HL-60 (cell line): ENCODE data around the gene SIGLEC6.
A peak's percentile ranks its signal among the peaks of the same experiment; 100 is the strongest.

Source experiments
- DNase-seq, 2 experiments: peaks; one replicate each; pipeline ENCODE4 v3.0.0-alpha.2; 2010 to 2020; ENCODE audit warnings: low read depth in 1 of 2, low spot score in 1 of 2
- H3K27ac ChIP-seq: fragments of 250-450 bp; sonication (Bioruptor Pico); replicated peaks from 2 replicates; pipeline ENCODE4 v1.5.1; 2020; ENCODE audit warnings: mild to moderate bottlenecking, moderate library complexity
- H3K27me3 ChIP-seq: fragments of 250-450 bp; sonication (Bioruptor Pico); 2 replicates; pipeline ENCODE4 v1.5.1; 2021; ENCODE audit warnings: mild to moderate bottlenecking, moderate library complexity; ENCODE audit not compliant: insufficient read depth, poor library complexity, severe bottlenecking
- H3K4me3 ChIP-seq: replicated peaks from 2 replicates; pipeline ENCODE4 v1.5.1; 2011; ENCODE audit warnings: mild to moderate bottlenecking, control low read depth, low read length; ENCODE audit not compliant: insufficient read depth
- CTCF ChIP-seq: IDR thresholded peaks from one replicate; pipeline ENCODE4 v1.5.1; 2011; ENCODE audit warnings: low read length, control low read depth, inconsistent platforms; ENCODE audit not compliant: insufficient read depth
- GABPA ChIP-seq: IDR thresholded peaks from 2 replicates; pipeline ENCODE4 v1.6.1; 2012; ENCODE audit warnings: low read depth
- POLR2AphosphoS5 ChIP-seq: IDR thresholded peaks from 2 replicates; pipeline ENCODE4 v1.6.1; 2012; ENCODE audit warnings: low read depth
- REST ChIP-seq: IDR thresholded peaks from 2 replicates; pipeline ENCODE4 v1.6.1; 2012; ENCODE audit warnings: low read depth; ENCODE audit not compliant: insufficient replicate concordance
- SPI1 ChIP-seq: IDR thresholded peaks from 2 replicates; pipeline ENCODE4 v1.6.1; 2012; ENCODE audit warnings: low read depth, mild to moderate bottlenecking, borderline replicate concordance

The SIGLEC6 gene

DNA sequence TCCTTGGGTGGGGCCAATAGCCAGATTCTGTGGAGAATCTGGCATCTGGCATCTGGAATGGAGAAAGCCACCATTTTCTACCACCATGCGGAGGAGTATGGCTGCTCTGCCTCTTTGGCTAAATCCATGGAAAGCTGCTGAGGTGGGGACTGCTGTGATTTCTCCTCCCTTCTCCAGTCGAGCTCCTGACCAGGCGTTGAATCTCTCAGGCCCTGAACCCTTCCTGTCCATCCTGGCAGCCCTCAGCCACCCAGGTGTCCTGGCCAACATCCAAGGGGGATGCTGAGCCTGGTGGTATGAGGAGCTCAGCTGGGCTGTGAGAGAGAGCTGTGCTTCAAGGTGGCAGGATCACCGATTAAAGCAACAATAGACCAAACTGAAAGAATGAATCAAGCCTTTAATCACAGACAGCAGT, 17.4 kb upstream of the SIGLEC6 start:
- no peak for DNase-seq
- no peak for TF ChIP-seq POLR2AphosphoS5
- no peak overlapping the region for H3K4me3 ChIP-seq
- no peak overlapping the region for H3K27ac ChIP-seq
- H3K27me3 ChIP-seq: no peaks in the 10 kb centered on the region

DNA sequence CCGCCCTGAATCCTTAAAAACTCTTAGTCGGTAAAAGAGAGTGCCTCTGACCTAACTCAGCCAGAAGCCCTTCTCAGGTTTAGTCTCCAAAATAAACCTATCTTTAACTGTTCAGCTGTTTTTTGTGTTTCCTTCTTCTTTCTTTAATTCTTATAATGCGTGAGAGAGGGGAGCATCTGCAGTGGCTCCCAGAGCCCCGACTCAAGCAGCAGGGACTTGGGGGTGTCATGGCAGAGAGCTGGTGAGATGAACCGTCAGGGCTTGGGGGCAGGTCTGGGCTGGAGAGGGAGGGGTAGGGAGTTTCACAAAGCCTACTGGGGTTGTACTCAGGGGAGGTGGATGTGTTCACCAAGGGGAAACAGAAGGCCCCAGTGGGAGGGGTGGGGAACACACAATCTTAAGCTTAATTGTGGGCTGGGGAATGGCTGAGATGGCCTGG, 16.8 kb upstream of the SIGLEC6 start:
- TF ChIP-seq POLR2AphosphoS5 (no peak), CTCF (no peak), REST (no peak), GABPA (no peak), SPI1 (no peak)
- no peak for DNase-seq
- Histone ChIP-seq H3K4me3 (no peak overlapping the region), H3K27ac (peak overlapping the region; percentile 47), H3K27me3 (no peaks in the 10 kb centered on the region)

- TF ChIP-seq POLR2AphosphoS5 (peak; percentile 21; the same call in 1 of the 2 replicates), SPI1 (no peak), REST (no peak)
- Histone ChIP-seq H3K27ac (peak overlapping the region; percentile 49), H3K27me3 (no peaks in the 10 kb centered on the region), H3K4me3 (no peak overlapping the region)
- no peak for DNase-seq
Observed at GRCh38 chr19:51547397-51548212, 16.1 kb upstream of the SIGLEC6 start.

DNA sequence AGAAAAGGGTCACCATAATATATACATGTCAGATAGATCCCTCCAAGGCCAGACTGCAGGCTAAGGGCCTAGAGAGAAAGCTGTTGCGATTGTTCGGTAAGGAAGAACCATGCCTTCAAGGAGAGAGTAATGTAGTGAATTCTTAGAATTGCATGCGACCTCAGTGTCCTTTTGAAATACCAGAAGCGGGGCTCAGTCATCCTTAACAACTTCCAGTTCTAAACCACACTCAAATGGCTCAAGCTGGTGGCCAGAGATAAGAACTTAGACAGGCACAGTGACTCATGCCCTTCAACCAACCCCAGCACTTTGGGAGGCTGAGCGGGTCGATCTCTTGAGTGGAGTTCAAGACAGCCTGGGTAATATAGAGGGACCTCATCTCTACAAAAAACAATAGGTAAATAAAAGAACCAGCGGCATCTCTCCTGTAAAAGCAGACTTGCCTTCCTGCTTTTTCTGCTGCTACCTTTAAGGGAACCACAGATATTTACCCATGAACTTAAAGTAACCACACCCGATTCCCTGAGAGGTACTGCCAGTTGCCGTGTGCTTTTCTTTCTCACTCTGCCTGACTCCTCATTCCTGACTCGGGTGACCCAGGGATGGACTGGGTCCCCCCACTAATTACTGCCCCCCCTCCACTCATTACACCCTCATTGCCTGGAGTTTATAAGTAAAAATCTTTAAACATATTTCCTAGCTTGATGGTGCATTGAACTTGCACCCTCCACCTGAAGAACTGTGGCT, 15.4 kb upstream of the SIGLEC6 start:
- Histone ChIP-seq H3K27ac (peak overlapping the region; percentile 49), H3K27me3 (no peaks in the 10 kb centered on the region), H3K4me3 (no peak overlapping the region)
- peak; percentile 80 to 93 for DNase-seq
- no peak for TF ChIP-seq REST
- TF ChIP-seq POLR2AphosphoS5: peak; percentile 97
- no peak for TF ChIP-seq SPI1
- no peak for TF ChIP-seq CTCF
- no peak for TF ChIP-seq GABPA
